ENCODE measurements around the gene ABR. TPM values are rescaled to one million over a fixed set of nuclear protein-coding genes. Genes with fewer than 3 reads are reported as not detected.
A peak's percentile ranks its signal among the peaks of the same experiment; 100 is the strongest.
"Not testable (repeated sequence)": the region's sequence is repeated elsewhere in the genome, so short reads cannot be mapped to it uniquely, and the experiment has no call there.

The ABR gene
- total RNA-seq, 1 donor: 156 TPM

GRCh38 chr17:1202291-1202690 is 22.5 kb upstream of the ABR start:
- H3K36me3 ChIP-seq (ENCODE audit: insufficient read depth, low read length): no peaks in the 10 kb centered on the region
- H3K4me1 ChIP-seq (ENCODE audit: insufficient read depth, low read length): no peaks in the 10 kb centered on the region
- DNase-seq (ENCODE audit: insufficient read length, low spot score, missing footprints): peak; percentile 46
- no peaks in the 10 kb centered on the region for H3K27me3 ChIP-seq (ENCODE audit: insufficient read depth, low read length)
- H2AFZ ChIP-seq (ENCODE audit: low read length): no peak overlapping the region
- H3K79me2 ChIP-seq (ENCODE audit: insufficient read depth, low read length): no peaks in the 10 kb centered on the region
- H3K27ac ChIP-seq (ENCODE audit: low read depth, low read length): no peak overlapping the region
- no peaks in the 10 kb centered on the region for H3K9me3 ChIP-seq (ENCODE audit: low read depth, low read length)
- H3K4me3 ChIP-seq (ENCODE audit: insufficient read depth, low read length): no peak overlapping the region
- no peaks in the 10 kb centered on the region for H4K20me1 ChIP-seq (ENCODE audit: insufficient read depth, low read length)
- no peak overlapping the region for H3K4me2 ChIP-seq (ENCODE audit: insufficient read depth, low read length)
- TF ChIP-seq, protein P1, sequence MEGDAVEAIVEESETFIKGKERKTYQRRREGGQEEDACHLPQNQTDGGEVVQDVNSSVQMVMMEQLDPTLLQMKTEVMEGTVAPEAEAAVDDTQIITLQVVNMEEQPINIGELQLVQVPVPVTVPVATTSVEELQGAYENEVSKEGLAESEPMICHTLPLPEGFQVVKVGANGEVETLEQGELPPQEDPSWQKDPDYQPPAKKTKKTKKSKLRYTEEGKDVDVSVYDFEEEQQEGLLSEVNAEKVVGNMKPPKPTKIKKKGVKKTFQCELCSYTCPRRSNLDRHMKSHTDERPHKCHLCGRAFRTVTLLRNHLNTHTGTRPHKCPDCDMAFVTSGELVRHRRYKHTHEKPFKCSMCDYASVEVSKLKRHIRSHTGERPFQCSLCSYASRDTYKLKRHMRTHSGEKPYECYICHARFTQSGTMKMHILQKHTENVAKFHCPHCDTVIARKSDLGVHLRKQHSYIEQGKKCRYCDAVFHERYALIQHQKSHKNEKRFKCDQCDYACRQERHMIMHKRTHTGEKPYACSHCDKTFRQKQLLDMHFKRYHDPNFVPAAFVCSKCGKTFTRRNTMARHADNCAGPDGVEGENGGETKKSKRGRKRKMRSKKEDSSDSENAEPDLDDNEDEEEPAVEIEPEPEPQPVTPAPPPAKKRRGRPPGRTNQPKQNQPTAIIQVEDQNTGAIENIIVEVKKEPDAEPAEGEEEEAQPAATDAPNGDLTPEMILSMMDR (IDR thresholded peaks at IDR 0.05; ENCODE audit: extremely low read depth, low read depth, low read length): no peak

GRCh38 chr17:1201132-1201702 is 21.4 kb upstream of the ABR start:
- TF ChIP-seq, protein P1 (IDR thresholded peaks at IDR 0.05; ENCODE audit: extremely low read depth, low read depth, low read length): no peak
- Histone ChIP-seq H3K4me3 (ENCODE audit: insufficient read depth, low read length) (no peak overlapping the region), H3K4me2 (ENCODE audit: insufficient read depth, low read length) (no peak overlapping the region), H2AFZ (ENCODE audit: low read length) (no peak overlapping the region), H3K36me3 (ENCODE audit: insufficient read depth, low read length) (no peaks in the 10 kb centered on the region), H3K4me1 (ENCODE audit: insufficient read depth, low read length) (no peaks in the 10 kb centered on the region), H3K9me3 (ENCODE audit: low read depth, low read length) (no peaks in the 10 kb centered on the region), H3K27me3 (ENCODE audit: insufficient read depth, low read length) (no peaks in the 10 kb centered on the region), H3K79me2 (ENCODE audit: insufficient read depth, low read length) (no peaks in the 10 kb centered on the region), H3K27ac (ENCODE audit: low read depth, low read length) (no peak overlapping the region), H4K20me1 (ENCODE audit: insufficient read depth, low read length) (no peaks in the 10 kb centered on the region)
- peak; percentile 65 for DNase-seq (ENCODE audit: insufficient read length, low spot score, missing footprints)

GRCh38 chr17:1199271-1199743 is 19.5 kb upstream of the ABR start:
- H3K27me3 ChIP-seq (ENCODE audit: insufficient read depth, low read length); H3K4me1 ChIP-seq (ENCODE audit: insufficient read depth, low read length); H3K27ac ChIP-seq (ENCODE audit: low read depth, low read length); H3K4me3 ChIP-seq (ENCODE audit: insufficient read depth, low read length); H3K79me2 ChIP-seq (ENCODE audit: insufficient read depth, low read length); H4K20me1 ChIP-seq (ENCODE audit: insufficient read depth, low read length); H3K4me2 ChIP-seq (ENCODE audit: insufficient read depth, low read length); H3K9me3 ChIP-seq (ENCODE audit: low read depth, low read length); H2AFZ ChIP-seq (ENCODE audit: low read length); H3K36me3 ChIP-seq (ENCODE audit: insufficient read depth, low read length): not testable (repeated sequence)
- peak; percentile 26 for DNase-seq (ENCODE audit: insufficient read length, low spot score, missing footprints)

DNA sequence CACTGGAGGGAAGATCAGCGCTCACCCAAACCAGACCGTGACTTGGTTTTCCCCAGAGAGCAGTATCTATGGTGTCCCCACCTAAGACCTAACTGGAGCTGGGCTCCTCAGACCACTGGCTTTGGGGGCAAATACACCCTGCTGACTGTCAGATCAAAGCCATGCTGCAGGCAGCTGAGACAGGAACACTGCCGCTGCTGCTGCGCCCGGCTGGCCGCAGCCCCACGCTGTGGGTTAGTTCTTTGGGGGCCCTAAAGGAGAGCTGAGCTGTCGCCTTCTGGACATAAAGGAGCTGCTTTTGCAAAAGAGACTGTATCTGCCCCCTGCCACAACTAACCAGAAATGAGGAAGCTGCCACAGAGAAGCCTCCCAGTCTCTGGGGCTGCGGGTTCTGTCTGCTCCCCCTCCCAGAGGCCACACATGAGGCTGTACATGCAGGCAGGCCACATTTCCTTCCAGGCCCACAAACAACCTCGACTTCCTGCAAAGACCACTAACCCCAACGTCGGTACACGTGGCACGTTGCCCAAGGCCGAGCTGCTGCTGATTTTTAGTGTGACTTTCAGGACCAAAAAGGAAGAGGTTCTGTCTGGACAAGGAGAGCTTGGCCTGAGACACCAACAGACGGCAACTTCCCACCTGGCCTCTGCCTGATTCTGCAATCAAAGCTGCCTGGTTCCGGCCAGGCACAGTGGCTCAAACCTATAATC is 18.2 kb upstream of the ABR start:
- DNase-seq (ENCODE audit: insufficient read length, low spot score, missing footprints): peak; percentile 82
- Histone ChIP-seq H4K20me1 (ENCODE audit: insufficient read depth, low read length) (no peaks in the 10 kb centered on the region), H3K4me1 (ENCODE audit: insufficient read depth, low read length) (no peaks in the 10 kb centered on the region), H2AFZ (ENCODE audit: low read length) (peak overlapping the region; percentile 66), H3K27ac (ENCODE audit: low read depth, low read length) (no peak overlapping the region), H3K4me3 (ENCODE audit: insufficient read depth, low read length) (no peak overlapping the region), H3K79me2 (ENCODE audit: insufficient read depth, low read length) (no peaks in the 10 kb centered on the region), H3K27me3 (ENCODE audit: insufficient read depth, low read length) (peaks cover 5% of the 10 kb centered on the region), H3K9me3 (ENCODE audit: low read depth, low read length) (no peaks in the 10 kb centered on the region), H3K36me3 (ENCODE audit: insufficient read depth, low read length) (no peaks in the 10 kb centered on the region), H3K4me2 (ENCODE audit: insufficient read depth, low read length) (peak overlapping the region; percentile 8)
- TF ChIP-seq, protein P1 (IDR thresholded peaks at IDR 0.05; ENCODE audit: extremely low read depth, low read depth, low read length): no peak
